Aorta (tissue), 4 donors: ENCODE results near the gene UBR4. TPM values are rescaled to one million over a fixed set of nuclear protein-coding genes. Genes with fewer than 3 reads are reported as not detected.

Source experiments
- polyA plus RNA-seq, 2 donors: library from polyadenylated mRNA; stranded (reverse); fragments of 200-250 nt; gene quantifications; one replicate each; pipeline ENCODE4 v1.2.3, GENCODE V29; 2013
- total RNA-seq, 2 donors: library from RNA; stranded (reverse); fragmentation: NEBNext Ultra II Directional; extraction: Animal tissue kit (Norgen Biotek cat#: 25700); gene quantifications; one replicate each; pipeline ENCODE4 v1.2.1, GENCODE V29; 2021
- donor health status: healthy with polysubstance abuse.
- donor health status: Bipolar disorder and iron deficiency.
- donor health status: DM: no; HTN: no; CAD: no.
- donor health status: DM: yes; HTN: yes; CAD: no.

Gene UBR4
- total and polyA plus RNA-seq, 4 donors, result 16.4 to 293 (median 187) TPM

Other genes starting within 250 kb of the UBR4 start
- 10 to 100 TPM; 33.9 to 35.0 TPM for gene EMC1, start 41.3 kb upstream of the UBR4 start, total RNA-seq
- gene EMC1, start 41.3 kb upstream of the UBR4 start, polyA plus RNA-seq, result 10 to 100 TPM; 14.0 to 19.1 TPM
- gene MRTO4, start 41.5 kb upstream of the UBR4 start, total RNA-seq, result 10 to 100 TPM; 13.0 to 14.2 TPM
- gene MRTO4, start 41.5 kb upstream of the UBR4 start, polyA plus RNA-seq, result 10 to 100 TPM in 1 of 2 donors, 1 to 10 TPM in 1; 6.5 to 23.6 TPM
- 1 to 10 TPM; 1.2 to 1.6 TPM for gene AKR7A3, start 78.5 kb upstream of the UBR4 start, total RNA-seq
- gene AKR7A3, start 78.5 kb upstream of the UBR4 start, polyA plus RNA-seq, result 10 to 100 TPM in 1 of 2 donors, 1 to 10 TPM in 1; 2.6 to 99.8 TPM
- gene AKR7A2, start 101.9 kb upstream of the UBR4 start, total RNA-seq, result 10 to 100 TPM; 19.3 to 34.7 TPM
- 10 to 100 TPM; 31.4 to 48.0 TPM for gene AKR7A2, start 101.9 kb upstream of the UBR4 start, polyA plus RNA-seq
- gene SLC66A1, start 102.1 kb upstream of the UBR4 start, total RNA-seq, result 10 to 100 TPM in 1 of 2 donors, 1 to 10 TPM in 1; 7.6 to 13.7 TPM
- gene SLC66A1, start 102.1 kb upstream of the UBR4 start, polyA plus RNA-seq, result 10 to 100 TPM in 1 of 2 donors, 1 to 10 TPM in 1; 4.0 to 15.2 TPM